Ascending aorta (tissue), 2 donors: ENCODE data around the gene MOGAT3. TPM values are rescaled to one million over a fixed set of nuclear protein-coding genes. Genes with fewer than 3 reads are reported as not detected.

Experiments used
- DNase-seq, 2 donors: peaks; one replicate each; pipeline ENCODE4 v3.0.0-alpha.2; 2019; ENCODE audit warnings: low spot score in 2 of 2
- H3K27ac ChIP-seq, 2 donors: fragments of 200-600 bp; sonication (generic); one replicate each; pipeline ENCODE4 v1.5.1; 2016 to 2017; ENCODE audit warnings: mild to moderate bottlenecking in 1 of 2
- H3K27me3 ChIP-seq: fragments of 200-600 bp; sonication (generic); one replicate; pipeline ENCODE4 v1.5.1; 2017
- H3K36me3 ChIP-seq, 2 donors: fragments of 200-600 bp; sonication (generic); one replicate each; pipeline ENCODE4 v1.5.1; 2016
- H3K4me1 ChIP-seq, 2 donors: fragments of 200-600 bp; sonication (generic); one replicate each; pipeline ENCODE4 v1.5.1; 2016 to 2017; ENCODE audit warnings: mild to moderate bottlenecking in 1 of 2
- H3K4me3 ChIP-seq, 2 donors: fragments of 200-600 bp; sonication (generic); one replicate each; pipeline ENCODE4 v1.5.1; 2016 to 2017; ENCODE audit warnings: mild to moderate bottlenecking in 1 of 2
- H3K9me3 ChIP-seq, 2 donors: fragments of 200-600 bp; sonication (generic); one replicate each; pipeline ENCODE4 v1.5.1; 2016
- CTCF ChIP-seq, 3 experiments: fragments of 200-600 bp in 2 of 3; fragments of 450-650 bp in 1 of 3; sonication (generic) in 2 of 3; IDR thresholded peaks; one replicate each; pipeline ENCODE4 v1.5.1; 2016 to 2019; ENCODE audit warnings: antibody characterized with exemption in 3 of 3, mild to moderate bottlenecking in 1 of 3, moderate library complexity in 1 of 3
- intact Hi-C: fragments of 100-400 bp; cut with DNase I; formaldehyde crosslinking; loops from one replicate; pipeline ENCODE4 v1.15.1; 2023
- total RNA-seq: library from RNA; depleted of rRNA; stranded (reverse); fragments of >200 nt; gene quantifications from one replicate; pipeline ENCODE4 v1.1.0, GENCODE V29; 2016

Gene MOGAT3
- total RNA-seq, 1 donor from 2014 or later, result not detected

GRCh38 chr7:101179713-101180112 is 21.1 kb downstream of the MOGAT3 start:
- TF ChIP-seq CTCF (IDR thresholded peaks at IDR 0.05), result no peak
- Histone ChIP-seq H3K4me1 (peaks cover 0 to 2% of the 10 kb centered on the region in 2 donors), H3K36me3 (no peaks in the 10 kb centered on the region), H3K4me3 (no peak overlapping the region), H3K27me3 (peaks cover 14% of the 10 kb centered on the region), H3K27ac (no peak overlapping the region), H3K9me3 (no peaks in the 10 kb centered on the region)
- intact Hi-C loops, result no loop called here
- DNase-seq, result no peak

- Histone ChIP-seq H3K27ac (no peak overlapping the region), H3K27me3 (peaks cover 17% of the 10 kb centered on the region), H3K9me3 (no peaks in the 10 kb centered on the region), H3K36me3 (no peaks in the 10 kb centered on the region), H3K4me1 (peaks cover 0 to 6% of the 10 kb centered on the region in 2 donors), H3K4me3 (no peak overlapping the region)
- no peak for DNase-seq
- TF ChIP-seq CTCF (IDR thresholded peaks at IDR 0.05), result no peak
- intact Hi-C loops, result no loop called here
These were observed 21.7 kb downstream of the MOGAT3 start for GRCh38 chr7:101179117-101179516.

GRCh38 chr7:101177644-101178043 is 23.2 kb downstream of the MOGAT3 start:
- intact Hi-C loops, result no loop called here
- DNase-seq, result no peak
- Histone ChIP-seq H3K27ac (no peak overlapping the region), H3K4me1 (peaks cover 6 to 17% of the 10 kb centered on the region in 2 donors), H3K27me3 (peaks cover 22% of the 10 kb centered on the region), H3K9me3 (no peaks in the 10 kb centered on the region), H3K4me3 (no peak overlapping the region), H3K36me3 (no peaks in the 10 kb centered on the region)
- no peak for TF ChIP-seq CTCF (IDR thresholded peaks at IDR 0.05)

GRCh38 chr7:101175664-101176063 is 25.2 kb downstream of the MOGAT3 start:
- no peak for DNase-seq
- H3K4me1 ChIP-seq, result peaks cover 12 to 23% of the 10 kb centered on the region in 2 donors
- H3K9me3 ChIP-seq, result no peaks in the 10 kb centered on the region
- H3K27ac ChIP-seq, result no peak overlapping the region
- no peaks in the 10 kb centered on the region for H3K36me3 ChIP-seq
- no peak for TF ChIP-seq CTCF (IDR thresholded peaks at IDR 0.05)
- peaks cover 40% of the 10 kb centered on the region for H3K27me3 ChIP-seq
- H3K4me3 ChIP-seq, result no peak overlapping the region
- intact Hi-C loops, result no loop called here

- Histone ChIP-seq H3K4me1 (peaks cover 16 to 24% of the 10 kb centered on the region in 2 donors), H3K27me3 (peaks cover 44% of the 10 kb centered on the region), H3K36me3 (no peaks in the 10 kb centered on the region), H3K4me3 (peak overlapping the region in 1 of 2 donors; percentile 16), H3K9me3 (no peaks in the 10 kb centered on the region), H3K27ac (no peak overlapping the region)
- no peak for TF ChIP-seq CTCF (IDR thresholded peaks at IDR 0.05)
- DNase-seq, result no peak
- intact Hi-C loops, result no loop called here
These were observed 26.4 kb downstream of the MOGAT3 start for GRCh38 chr7:101174322-101174854.
